ENCODE results near the gene EGFR.

DNA sequence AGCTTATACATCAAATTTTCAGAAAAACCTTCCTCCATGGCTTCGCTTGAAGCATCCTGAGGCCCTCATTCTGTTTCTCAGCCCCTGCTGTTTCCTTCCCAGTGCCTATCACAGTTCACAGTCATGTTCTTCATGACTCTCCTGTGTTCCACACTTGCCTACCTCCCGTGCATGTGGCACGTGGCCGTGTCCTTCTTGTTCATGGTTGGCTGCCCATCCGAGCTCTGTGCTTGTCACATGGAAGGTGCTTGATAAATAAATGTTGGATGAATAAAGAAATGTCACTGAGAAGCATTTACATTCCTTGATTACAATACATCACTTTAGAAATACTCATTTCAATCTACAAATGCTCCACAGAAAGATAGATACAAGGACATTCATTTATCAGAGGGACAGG is 23.7 kb upstream of the EGFR start:
- TF ChIP-seq, protein P1, sequence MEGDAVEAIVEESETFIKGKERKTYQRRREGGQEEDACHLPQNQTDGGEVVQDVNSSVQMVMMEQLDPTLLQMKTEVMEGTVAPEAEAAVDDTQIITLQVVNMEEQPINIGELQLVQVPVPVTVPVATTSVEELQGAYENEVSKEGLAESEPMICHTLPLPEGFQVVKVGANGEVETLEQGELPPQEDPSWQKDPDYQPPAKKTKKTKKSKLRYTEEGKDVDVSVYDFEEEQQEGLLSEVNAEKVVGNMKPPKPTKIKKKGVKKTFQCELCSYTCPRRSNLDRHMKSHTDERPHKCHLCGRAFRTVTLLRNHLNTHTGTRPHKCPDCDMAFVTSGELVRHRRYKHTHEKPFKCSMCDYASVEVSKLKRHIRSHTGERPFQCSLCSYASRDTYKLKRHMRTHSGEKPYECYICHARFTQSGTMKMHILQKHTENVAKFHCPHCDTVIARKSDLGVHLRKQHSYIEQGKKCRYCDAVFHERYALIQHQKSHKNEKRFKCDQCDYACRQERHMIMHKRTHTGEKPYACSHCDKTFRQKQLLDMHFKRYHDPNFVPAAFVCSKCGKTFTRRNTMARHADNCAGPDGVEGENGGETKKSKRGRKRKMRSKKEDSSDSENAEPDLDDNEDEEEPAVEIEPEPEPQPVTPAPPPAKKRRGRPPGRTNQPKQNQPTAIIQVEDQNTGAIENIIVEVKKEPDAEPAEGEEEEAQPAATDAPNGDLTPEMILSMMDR (IDR thresholded peaks at IDR 0.05; ENCODE audit: low read depth, low read length, poor library complexity, severe bottlenecking): no peak
- no peak for TF ChIP-seq EZH2phosphoT487 (IDR thresholded peaks at IDR 0.05; ENCODE audit: borderline replicate concordance, low read length)
